HepG2 (cell line): ENCODE data around the gene TUBA1C. TPM values are rescaled to one million over a fixed set of nuclear protein-coding genes. Genes with fewer than 3 reads are reported as not detected.
A peak's percentile ranks its signal among the peaks of the same experiment; 100 is the strongest.

ENCODE experiments used
- CSRNP2 ChIP-seq: sonication (generic); formaldehyde crosslinking; conservative IDR thresholded peaks from 2 replicates; pipeline ENCODE4 v1.8.0; 2022; ENCODE audit warnings: low read depth, missing genetic modification reagents
- POGK ChIP-seq: sonication (generic); formaldehyde crosslinking; conservative IDR thresholded peaks from 2 replicates; pipeline ENCODE4 v1.8.0; 2022; ENCODE audit warnings: mild to moderate bottlenecking, moderate library complexity, missing genetic modification reagents
- SIN3B ChIP-seq: fragments of 150-350 bp; IDR thresholded peaks from 2 replicates; pipeline ENCODE4 v1.6.1; 2014; ENCODE audit warnings: low read length
- ZHX1 ChIP-seq: sonication (generic); formaldehyde crosslinking; IDR thresholded peaks from 2 replicates; pipeline ENCODE4 v1.8.1; 2022; ENCODE audit warnings: low read depth, mild to moderate bottlenecking, missing genetic modification reagents
- ZNF407 ChIP-seq: sonication (generic); formaldehyde crosslinking; IDR thresholded peaks from one replicate; pipeline ENCODE4 v1.5.1; 2020; ENCODE audit warnings: mild to moderate bottlenecking, missing genetic modification reagents; ENCODE audit errors: not compliant biosample characterization
- ZNF44 ChIP-seq: sonication (generic); formaldehyde crosslinking; IDR thresholded peaks from 2 replicates; pipeline ENCODE4 v1.5.1; 2020; ENCODE audit warnings: mild to moderate bottlenecking, missing genetic modification reagents
- ZNF597 ChIP-seq: sonication (generic); formaldehyde crosslinking; IDR thresholded peaks from 2 replicates; pipeline ENCODE4 v1.5.0; 2020; ENCODE audit warnings: missing genetic modification reagents
- ZNF615 ChIP-seq: sonication (generic); formaldehyde crosslinking; IDR thresholded peaks from 2 replicates; pipeline ENCODE4 v1.5.0; 2020; ENCODE audit warnings: mild to moderate bottlenecking, missing genetic modification reagents, borderline replicate concordance
- ZNF670 ChIP-seq: sonication (generic); formaldehyde crosslinking; IDR thresholded peaks from 2 replicates; pipeline ENCODE4 v1.8.0; 2022; ENCODE audit warnings: mild to moderate bottlenecking, missing genetic modification reagents, borderline replicate concordance
- ZNF784 ChIP-seq: sonication (generic); formaldehyde crosslinking; IDR thresholded peaks from 2 replicates; pipeline ENCODE4 v1.5.1; 2020; ENCODE audit warnings: missing genetic modification reagents, mild to moderate bottlenecking, borderline replicate concordance
- polyA plus RNA-seq, 8 experiments: library from polyadenylated mRNA; depleted of rRNA in 3 of 8; stranded (reverse) in 7 of 8; unstranded in 1 of 8; fragments of >200 nt; fragmentation: Illumina TruSeq in 4 of 8; extraction: Trizol in 4 of 8; gene quantifications; 2 replicates each; pipeline versions ENCODE4 v1.2.1 to v1.2.3, GENCODE V29; 2011 to 2016; ENCODE audit warnings: low read depth in 4 of 8, missing spikeins in 1 of 8, mixed read lengths in 1 of 8; ENCODE audit not compliant: insufficient read depth in 1 of 8
- total RNA-seq, 5 experiments: library from RNA; depleted of rRNA; stranded (reverse); fragments of >200 nt; fragmentation: Illumina TruSeq; extraction: Trizol; gene quantifications; 2 replicates each; pipeline ENCODE4 v1.2.3, GENCODE V29; 2016; ENCODE audit warnings: low read depth in 1 of 5

Gene TUBA1C
- total and polyA plus RNA-seq, 2 of the 13 experiments (the other 11 are each of a cell fraction or from before 2014, with no cell fraction given), result 693 to 1,075 TPM

- TF ChIP-seq ZNF407 (peak; percentile 49), ZHX1 (CRISPR knock-in tag) (no peak), CSRNP2 (CRISPR knock-in tag) (no peak), ZNF44 (CRISPR knock-in tag) (0 out of 2 replicates have a peak, but pooled peaks have one; percentile 55), ZNF670 (CRISPR knock-in tag) (no peak), ZNF615 (CRISPR knock-in tag) (no peak), POGK (CRISPR knock-in tag) (no peak), SIN3B (peak; percentile 100), ZNF597 (CRISPR knock-in tag) (no peak), ZNF784 (CRISPR knock-in tag) (peak; percentile 57; the same call in 1 of the 2 replicates)
These were observed 58.0 kb downstream of the TUBA1C start, which contains the start of gene TROAP (continued) for GRCh38 chr12:49322708-49323523.
